K562 (cell line): ENCODE data around the gene MMEL1. TPM values are rescaled to one million over a fixed set of nuclear protein-coding genes. Genes with fewer than 3 reads are reported as not detected.

Experiments
- ATF7 ChIP-seq: fragments of 450-650 bp; IDR thresholded peaks from 2 replicates; pipeline ENCODE4 v1.7.1; 2014; ENCODE audit warnings: mild to moderate bottlenecking, moderate library complexity
- BCOR ChIP-seq: fragments of 450-650 bp; IDR thresholded peaks from 2 replicates; pipeline ENCODE4 v1.6.1; 2016
- CBFA2T2 ChIP-seq: fragments of 450-650 bp; conservative IDR thresholded peaks from 2 replicates; pipeline ENCODE4 v1.6.1; 2017; ENCODE audit warnings: mild to moderate bottlenecking
- CBX5 ChIP-seq: IDR thresholded peaks from 2 replicates; pipeline ENCODE4 v1.6.1; 2014; ENCODE audit warnings: low read depth, borderline replicate concordance
- DPF2 ChIP-seq: fragments of 450-650 bp; IDR thresholded peaks from 2 replicates; pipeline ENCODE4 v1.6.1; 2016
- EGR1 ChIP-seq: fragments of 450-650 bp; conservative IDR thresholded peaks from 2 replicates; pipeline ENCODE4 v1.6.1; 2017; ENCODE audit warnings: mild to moderate bottlenecking
- ELF2 ChIP-seq: fragments of 250-450 bp; sonication (Bioruptor Pico); IDR thresholded peaks from 2 replicates; pipeline ENCODE4 v1.5.0; 2021; ENCODE audit warnings: mild to moderate bottlenecking
- HDGF ChIP-seq: fragments of 450-650 bp; IDR thresholded peaks from 2 replicates; pipeline ENCODE4 v1.6.1; 2016
- HSF4 ChIP-seq: fragments of 250-450 bp; sonication (Bioruptor Pico); IDR thresholded peaks from 2 replicates; pipeline ENCODE4 v2.1.2; 2022; ENCODE audit warnings: mild to moderate bottlenecking, moderate library complexity, borderline replicate concordance
- KAT8 ChIP-seq: fragments of 450-650 bp; IDR thresholded peaks from 2 replicates; pipeline ENCODE4 v1.6.1; 2016; ENCODE audit warnings: low read depth, mild to moderate bottlenecking
- MEIS2 ChIP-seq: fragments of 450-650 bp; IDR thresholded peaks from 2 replicates; pipeline ENCODE4 v1.6.1; 2014; ENCODE audit warnings: mild to moderate bottlenecking; ENCODE audit not compliant: partially characterized antibody
- NR2C2 ChIP-seq, 2 experiments: fragments of 200-800 bp in 1 of 2; sonication (Bioruptor generic) in 1 of 2; sonication (generic) in 1 of 2; formaldehyde crosslinking in 1 of 2; IDR thresholded peaks; 2 replicates each; pipeline versions ENCODE4 v1.6.1 to v1.8.0; 2016 to 2022; ENCODE audit warnings: mild to moderate bottlenecking in 1 of 2, missing compliant biosample characterization in 1 of 2, missing genetic modification characterization in 1 of 2, missing genetic modification reagents in 1 of 2
- NR3C1 ChIP-seq: sonication (generic); formaldehyde crosslinking; IDR thresholded peaks from 2 replicates; pipeline ENCODE4 v1.8.1; 2022; ENCODE audit warnings: missing genetic modification reagents
- PHF20 ChIP-seq: fragments of 450-650 bp; IDR thresholded peaks from 2 replicates; pipeline ENCODE4 v1.6.1; 2018; ENCODE audit not compliant: partially characterized antibody
- PHF8 ChIP-seq: fragments of 200-600 bp; sonication (generic); IDR thresholded peaks from 2 replicates; pipeline ENCODE4 v1.6.1; 2012; ENCODE audit warnings: mixed run types, mild to moderate bottlenecking, inconsistent platforms, low read length, moderate library complexity, borderline replicate concordance
- POLR2G ChIP-seq: fragments of 200-400 bp; formaldehyde crosslinking; IDR thresholded peaks from 2 replicates; pipeline ENCODE4 v1.6.1; 2017; ENCODE audit warnings: low read depth, mild to moderate bottlenecking, antibody characterized with exemption, low read length, moderate library complexity
- RBBP5 ChIP-seq: fragments of 200-600 bp; sonication (generic); IDR thresholded peaks from 2 replicates; pipeline ENCODE4 v1.6.1; 2012; ENCODE audit warnings: borderline replicate concordance, mild to moderate bottlenecking, low read length, control low read depth, inconsistent platforms; ENCODE audit not compliant: insufficient read depth, poor library complexity, severe bottlenecking
- RBFOX2 ChIP-seq: fragments of 200-400 bp; formaldehyde crosslinking; IDR thresholded peaks from 2 replicates; pipeline ENCODE4 v1.6.1; 2017; ENCODE audit warnings: low read depth, mild to moderate bottlenecking, low read length, moderate library complexity
- SNIP1 ChIP-seq: fragments of 450-650 bp; IDR thresholded peaks from 2 replicates; pipeline ENCODE4 v1.7.1; 2017; ENCODE audit warnings: low read depth, mild to moderate bottlenecking
- ZC3H11A ChIP-seq: IDR thresholded peaks from 2 replicates; pipeline ENCODE4 v1.6.1; 2012; ENCODE audit warnings: low read depth, low read length, improper control_type of control experiment
- ZFPM2 ChIP-seq: fragments of 250-450 bp; sonication (Bioruptor Pico); IDR thresholded peaks from 2 replicates; pipeline ENCODE4 v1.5.1; 2022; ENCODE audit warnings: mild to moderate bottlenecking
- ZKSCAN1 ChIP-seq: fragments of 150-350 bp; IDR thresholded peaks from 2 replicates; pipeline ENCODE4 v1.6.1; 2016; ENCODE audit warnings: low read depth, low read length
- ZKSCAN3 ChIP-seq: fragments of 250-450 bp; sonication (Bioruptor Pico); IDR thresholded peaks from 2 replicates; pipeline ENCODE4 v1.4.0; 2020
- ZNF785 ChIP-seq: fragments of 250-450 bp; sonication (Bioruptor Pico); IDR thresholded peaks from 2 replicates; pipeline ENCODE4 v1.4.0; 2020; ENCODE audit warnings: mild to moderate bottlenecking
- polyA plus RNA-seq, 8 experiments: library from polyadenylated mRNA; depleted of rRNA in 4 of 8; stranded (reverse) in 5 of 8; unstranded in 3 of 8; fragments of >200 nt; fragmentation: Nextera tagmentation in 2 of 8; fragmentation: Illumina TruSeq in 1 of 8; extraction: Ambion mirVana in 2 of 8; extraction: Trizol in 1 of 8; gene quantifications; 2 replicates each; pipeline versions ENCODE4 v1.2.1 to v1.2.3, GENCODE V29; 2011 to 2014; ENCODE audit warnings: inconsistent platforms in 1 of 8, missing spikeins in 1 of 8
- total RNA-seq, 7 experiments: library from RNA; depleted of rRNA in 6 of 7; stranded (reverse); fragments of >200 nt in 6 of 7; fragmentation: Illumina TruSeq in 2 of 7; extraction: Trizol in 2 of 7; gene quantifications; 2 replicates each; pipeline versions ENCODE4 v1.2.1 to v1.2.3, GENCODE V29; 2011 to 2021; ENCODE audit warnings: low replicate concordance in 1 of 7
- TF ChIP-seq, protein P1 (sequence below): sonication (generic); formaldehyde crosslinking; IDR thresholded peaks from 2 replicates; pipeline ENCODE4 v1.8.0; 2022; ENCODE audit warnings: mild to moderate bottlenecking, missing genetic modification reagents
- TF ChIP-seq, protein P2 (sequence below): fragments of 250-450 bp; sonication (Bioruptor Pico); IDR thresholded peaks from 2 replicates; pipeline ENCODE4 v1.8.0; 2021; ENCODE audit warnings: borderline replicate concordance, mild to moderate bottlenecking, moderate library complexity; ENCODE audit not compliant: poor library complexity, severe bottlenecking
- TF ChIP-seq, protein P3 (sequence below), 2 experiments: IDR thresholded peaks; 2 replicates each; pipeline ENCODE4 v1.6.1; 2012; ENCODE audit warnings: improper control_type of control experiment in 2 of 2, low read depth in 2 of 2, low read length in 2 of 2, borderline replicate concordance in 1 of 2
- TF ChIP-seq, protein P4 (sequence below): fragments of 200-800 bp; sonication (Bioruptor generic); IDR thresholded peaks from 2 replicates; pipeline ENCODE4 v1.6.1; 2017; ENCODE audit warnings: missing genetic modification characterization, missing compliant biosample characterization

The MMEL1 gene
- total and polyA plus RNA-seq, 9 of the 15 experiments (the other 6 are each of a cell fraction or from before 2014, with no cell fraction given) = not detected

DNA sequence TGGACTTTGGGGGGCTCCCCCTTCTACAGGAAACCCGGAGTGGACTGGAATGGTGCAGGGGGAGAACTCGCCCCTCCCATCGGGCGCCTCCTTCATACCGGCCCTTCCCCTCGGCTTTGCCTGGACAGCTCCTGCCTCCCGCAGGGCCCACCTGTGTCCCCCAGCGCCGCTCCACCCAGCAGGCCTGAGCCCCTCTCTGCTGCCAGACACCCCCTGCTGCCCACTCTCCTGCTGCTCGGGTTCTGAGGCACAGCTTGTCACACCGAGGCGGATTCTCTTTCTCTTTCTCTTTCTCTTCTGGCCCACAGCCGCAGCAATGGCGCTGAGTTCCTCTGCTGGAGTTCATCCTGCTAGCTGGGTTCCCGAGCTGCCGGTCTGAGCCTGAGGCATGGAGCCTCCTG is 76.5 kb downstream of the MMEL1 start, which contains the start of gene TNFRSF14 (continued):
- TF ChIP-seq PHF20 (no peak), ZNF785 (no peak), ZKSCAN1 (no peak), ELF2 (no peak), ATF7 (no peak), PHF8 (peak; percentile 57; the same call in 1 of the 2 replicates), KAT8 (no peak), DPF2 (no peak), NR3C1 (CRISPR knock-in tag) (no peak), MEIS2 (no peak), POLR2G (peak; percentile 62), BCOR (no peak), EGR1 (no peak), ZKSCAN3 (CRISPR knock-in tag) (no peak), ZFPM2 (CRISPR knock-in tag) (no peak), CBFA2T2 (no peak), NR2C2 (CRISPR knock-in tag; IDR thresholded peaks at IDR 0.05) (no peak), NR2C2 (tag; IDR thresholded peaks at IDR 0.05) (no peak), SNIP1 (no peak), RBBP5 (peak; percentile 23), HDGF (no peak), CBX5 (no peak), RBFOX2 (peak; percentile 42; the same call in 1 of the 2 replicates), HSF4 (CRISPR knock-in tag) (no peak), ZC3H11A (no peak)
- TF ChIP-seq, protein P1, sequence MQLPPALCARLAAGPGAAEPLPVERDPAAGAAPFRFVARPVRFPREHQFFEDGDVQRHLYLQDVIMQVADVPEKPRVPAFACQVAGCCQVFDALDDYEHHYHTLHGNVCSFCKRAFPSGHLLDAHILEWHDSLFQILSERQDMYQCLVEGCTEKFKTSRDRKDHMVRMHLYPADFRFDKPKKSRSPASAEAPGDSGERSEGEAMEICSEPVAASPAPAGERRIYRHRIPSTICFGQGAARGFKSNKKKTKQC (CRISPR knock-in tag) = no peak
- TF ChIP-seq, protein P2, sequence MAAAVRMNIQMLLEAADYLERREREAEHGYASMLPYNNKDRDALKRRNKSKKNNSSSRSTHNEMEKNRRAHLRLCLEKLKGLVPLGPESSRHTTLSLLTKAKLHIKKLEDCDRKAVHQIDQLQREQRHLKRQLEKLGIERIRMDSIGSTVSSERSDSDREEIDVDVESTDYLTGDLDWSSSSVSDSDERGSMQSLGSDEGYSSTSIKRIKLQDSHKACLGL = no peak
- TF ChIP-seq, protein P3, sequence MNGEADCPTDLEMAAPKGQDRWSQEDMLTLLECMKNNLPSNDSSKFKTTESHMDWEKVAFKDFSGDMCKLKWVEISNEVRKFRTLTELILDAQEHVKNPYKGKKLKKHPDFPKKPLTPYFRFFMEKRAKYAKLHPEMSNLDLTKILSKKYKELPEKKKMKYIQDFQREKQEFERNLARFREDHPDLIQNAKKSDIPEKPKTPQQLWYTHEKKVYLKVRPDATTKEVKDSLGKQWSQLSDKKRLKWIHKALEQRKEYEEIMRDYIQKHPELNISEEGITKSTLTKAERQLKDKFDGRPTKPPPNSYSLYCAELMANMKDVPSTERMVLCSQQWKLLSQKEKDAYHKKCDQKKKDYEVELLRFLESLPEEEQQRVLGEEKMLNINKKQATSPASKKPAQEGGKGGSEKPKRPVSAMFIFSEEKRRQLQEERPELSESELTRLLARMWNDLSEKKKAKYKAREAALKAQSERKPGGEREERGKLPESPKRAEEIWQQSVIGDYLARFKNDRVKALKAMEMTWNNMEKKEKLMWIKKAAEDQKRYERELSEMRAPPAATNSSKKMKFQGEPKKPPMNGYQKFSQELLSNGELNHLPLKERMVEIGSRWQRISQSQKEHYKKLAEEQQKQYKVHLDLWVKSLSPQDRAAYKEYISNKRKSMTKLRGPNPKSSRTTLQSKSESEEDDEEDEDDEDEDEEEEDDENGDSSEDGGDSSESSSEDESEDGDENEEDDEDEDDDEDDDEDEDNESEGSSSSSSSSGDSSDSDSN (IDR thresholded peaks at IDR 0.05; ENCODE audit: borderline replicate concordance in 1 of 2, low read depth in 2 of 2, low read length in 2 of 2) = peak in 1 of 2 experiments; percentile 70; a peak in 1 of 4 replicates
- TF ChIP-seq, protein P4, sequence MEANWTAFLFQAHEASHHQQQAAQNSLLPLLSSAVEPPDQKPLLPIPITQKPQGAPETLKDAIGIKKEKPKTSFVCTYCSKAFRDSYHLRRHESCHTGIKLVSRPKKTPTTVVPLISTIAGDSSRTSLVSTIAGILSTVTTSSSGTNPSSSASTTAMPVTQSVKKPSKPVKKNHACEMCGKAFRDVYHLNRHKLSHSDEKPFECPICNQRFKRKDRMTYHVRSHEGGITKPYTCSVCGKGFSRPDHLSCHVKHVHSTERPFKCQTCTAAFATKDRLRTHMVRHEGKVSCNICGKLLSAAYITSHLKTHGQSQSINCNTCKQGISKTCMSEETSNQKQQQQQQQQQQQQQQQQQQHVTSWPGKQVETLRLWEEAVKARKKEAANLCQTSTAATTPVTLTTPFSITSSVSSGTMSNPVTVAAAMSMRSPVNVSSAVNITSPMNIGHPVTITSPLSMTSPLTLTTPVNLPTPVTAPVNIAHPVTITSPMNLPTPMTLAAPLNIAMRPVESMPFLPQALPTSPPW (CRISPR knock-in tag) = peak; percentile 40; the same call in 1 of the 2 replicates
